B cell (primary cell): ENCODE data around the gene CTNNA2. TPM values are rescaled to one million over a fixed set of nuclear protein-coding genes. Genes with fewer than 3 reads are reported as not detected.

Experiments
- ATAC-seq: fragments of 200-7000 bp; cut with Tn5 transposase; one replicate; pipeline ENCODE4 v1.10.0; 2021; ENCODE audit warnings: low read depth, mild to moderate bottlenecking, moderate number of reproducible peaks, moderate library complexity
- CTCF ChIA-PET: fragments of 350-600 bp; sonication (Branson Sonifier 250); formaldehyde crosslinking; loops from one replicate; lab custom pipeline; 2021; ENCODE audit warnings: antibody characterized with exemption, inconsistent platforms; lab: Charles Lee
- POLR2A ChIA-PET: fragments of 350-600 bp; sonication (Branson Sonifier 250); formaldehyde crosslinking; loops from one replicate; lab custom pipeline; 2021; ENCODE audit warnings: antibody characterized with exemption; lab: Charles Lee
- DNase-seq: peaks from one replicate; pipeline ENCODE4 v3.0.0; 2013
- H2AFZ ChIP-seq: 2 replicates; pipeline ENCODE4 v1.6.1; 2012; ENCODE audit warnings: mild to moderate bottlenecking, low read depth, low read length; ENCODE audit not compliant: insufficient read depth, poor library complexity, severe bottlenecking
- H3K27ac ChIP-seq, 2 donors: 1 replicate in 1 of 2; 2 replicates in 1 of 2; pipeline ENCODE4 v1.5.1; 2012 to 2013; ENCODE audit warnings: low read length in 2 of 2, mild to moderate bottlenecking in 2 of 2, moderate library complexity in 1 of 2
- H3K27me3 ChIP-seq, 4 experiments: fragments of 200-600 bp in 1 of 4; sonication (generic) in 1 of 4; replicated peaks in 1 of 4; 1 replicate in 2 of 4; 2 replicates in 2 of 4; pipeline versions ENCODE4 v1.6.1 to v1.7.0; 2013 to 2016; ENCODE audit warnings: low read length in 3 of 4, mild to moderate bottlenecking in 2 of 4, mixed read lengths in 1 of 4, moderate library complexity in 1 of 4; ENCODE audit not compliant: insufficient read depth in 4 of 4, control insufficient read depth in 3 of 4; ENCODE audit errors: control extremely low read depth in 1 of 4
- H3K36me3 ChIP-seq, 2 experiments: replicated peaks in 1 of 2; 1 replicate in 1 of 2; 2 replicates in 1 of 2; pipeline versions ENCODE4 v1.6.1 to v1.7.1; 2013; ENCODE audit warnings: low read length in 1 of 2; ENCODE audit not compliant: insufficient read depth in 2 of 2, control insufficient read depth in 1 of 2; ENCODE audit errors: control extremely low read depth in 1 of 2, extremely low read depth in 1 of 2
- H3K4me1 ChIP-seq, 2 donors: fragments of 200-600 bp in 1 of 2; sonication (generic) in 1 of 2; 1 replicate in 1 of 2; 2 replicates in 1 of 2; pipeline versions ENCODE4 v1.5.1 to v1.6.1; 2013 to 2017; ENCODE audit warnings: low read length in 2 of 2; ENCODE audit not compliant: control insufficient read depth in 2 of 2, insufficient read depth in 2 of 2
- H3K4me2 ChIP-seq: replicated peaks from 2 replicates; pipeline ENCODE3; 2012; ENCODE audit warnings: mild to moderate bottlenecking, low read depth, low read length; ENCODE audit not compliant: poor library complexity, severe bottlenecking
- H3K4me3 ChIP-seq, 5 experiments: fragments of 200-600 bp in 1 of 5; sonication (generic) in 1 of 5; 1 replicate in 3 of 5; 2 replicates in 2 of 5; pipeline versions ENCODE4 v1.5.1 to v1.7.0; 2011 to 2016; ENCODE audit warnings: low read length in 4 of 5, mild to moderate bottlenecking in 4 of 5, low read depth in 2 of 5, control low read depth in 1 of 5, moderate library complexity in 1 of 5; ENCODE audit not compliant: insufficient read depth in 1 of 5; ENCODE audit errors: control extremely low read depth in 1 of 5, extremely low read depth in 1 of 5
- H3K79me2 ChIP-seq: fragments of 200-600 bp; sonication (generic); one replicate; pipeline ENCODE4 v1.6.0; 2016; ENCODE audit warnings: low read length; ENCODE audit not compliant: control insufficient read depth, insufficient read depth
- H3K9ac ChIP-seq: fragments of 200-600 bp; sonication (generic); 2 replicates; pipeline ENCODE4 v1.6.1; 2017; ENCODE audit warnings: mild to moderate bottlenecking, low read length, moderate library complexity
- H3K9me3 ChIP-seq, 3 donors: one replicate each; pipeline versions ENCODE4 v1.6.1 to v1.7.1; 2013; ENCODE audit warnings: low read length in 2 of 3; ENCODE audit not compliant: control insufficient read depth in 2 of 3, insufficient read depth in 1 of 3; ENCODE audit errors: control extremely low read depth in 1 of 3
- H4K20me1 ChIP-seq: 2 replicates; pipeline ENCODE4 v1.6.0; 2012; ENCODE audit warnings: mild to moderate bottlenecking, low read length; ENCODE audit not compliant: insufficient read depth, control insufficient read depth, poor library complexity, severe bottlenecking
- H3K27ac Mint-ChIP-seq: one replicate; pipeline ENCODE4 v1.8.0; 2021; ENCODE audit warnings: mixed read lengths
- H3K27me3 Mint-ChIP-seq: one replicate; pipeline ENCODE4 v1.8.0; 2021; ENCODE audit warnings: mixed read lengths
- H3K4me1 Mint-ChIP-seq: one replicate; pipeline ENCODE4 v1.8.0; 2021; ENCODE audit warnings: mixed read lengths
- H3K4me3 Mint-ChIP-seq: one replicate; pipeline ENCODE4 v1.8.0; 2021; ENCODE audit warnings: mixed read lengths
- H3K9me3 Mint-ChIP-seq: one replicate; pipeline ENCODE4 v1.8.0; 2022; ENCODE audit warnings: mixed read lengths; ENCODE audit not compliant: insufficient read depth
- CTCF ChIP-seq: fragments of 200-600 bp; IDR thresholded peaks from one replicate; pipeline ENCODE4 v1.8.0; 2022; ENCODE audit warnings: antibody characterized with exemption, mild to moderate bottlenecking
- EZH2 ChIP-seq: IDR thresholded peaks from 2 replicates; pipeline ENCODE4 v1.6.1; 2012; ENCODE audit warnings: borderline replicate concordance, low read depth, mild to moderate bottlenecking, moderate library complexity, low read length; ENCODE audit not compliant: insufficient read depth, poor library complexity, severe bottlenecking
- WGBS: methylation state at CpG from one replicate; pipeline ENCODE4 v1.1.5; 2013; ENCODE audit warnings: missing lambda C conversion rate; ENCODE audit not compliant: insufficient coverage; 5-methylcytosine and 5-hydroxymethylcytosine counted together
- intact Hi-C: fragments of 100-400 bp; cut with micrococcal nuclease; formaldehyde crosslinking; loops from one replicate; pipeline ENCODE4 v1.10.0; 2022
- polyA plus RNA-seq: library from polyadenylated mRNA; depleted of rRNA; stranded (reverse); fragments of >200 nt; gene quantifications from 2 replicates; pipeline ENCODE4 v1.2.3, GENCODE V29; 2012
- total RNA-seq, 2 donors: library from RNA; stranded (reverse); fragments of 120-200 nt in 1 of 2; gene quantifications; 1 replicate in 1 of 2; 2 replicates in 1 of 2; pipeline versions ENCODE4 v1.2.3 to v1.2.4, GENCODE V29; 2013 to 2022

The CTNNA2 gene
- total and polyA plus RNA-seq, 2 donors (not counting 1 experiment from before 2014, with no cell fraction given) = not detected

- H4K20me1 ChIP-seq = no peaks in the 10 kb centered on the region
- Mint-ChIP-seq H3K27me3 (no peaks in the 10 kb centered on the region), H3K9me3 (peaks cover 4% of the 10 kb centered on the region), H3K4me1 (no peaks in the 10 kb centered on the region), H3K27ac (no peak overlapping the region), H3K4me3 (no peak overlapping the region)
- CTCF ChIA-PET = no interaction called here
- TF ChIP-seq EZH2 (no peak), CTCF (no peak)
- ATAC-seq (no peak), DNase-seq (no peak)
- no peaks in the 10 kb centered on the region for H3K36me3 ChIP-seq
- H3K4me3 ChIP-seq = no peak overlapping the region
- WGBS = 84% methylated on average over 3 of the region's 4 CpGs
- H3K9ac ChIP-seq = no peak overlapping the region
- H3K79me2 ChIP-seq = no peaks in the 10 kb centered on the region
- intact Hi-C loops = no loop called here
- no peaks in the 10 kb centered on the region for H3K4me1 ChIP-seq
- no peak overlapping the region for H2AFZ ChIP-seq
- H3K27ac ChIP-seq = no peak overlapping the region
- no peak overlapping the region for H3K4me2 ChIP-seq
- no peaks in the 10 kb centered on the region for H3K9me3 ChIP-seq
- POLR2A ChIA-PET = no interaction called here
- no peaks in the 10 kb centered on the region for H3K27me3 ChIP-seq
Measured at GRCh38 chr2:79982445-79982844, 469.6 kb downstream of the CTNNA2 start.

GRCh38 chr2:79984476-79984875 lies 471.6 kb downstream of the CTNNA2 start:
- H3K9me3 Mint-ChIP-seq = peaks cover 4% of the 10 kb centered on the region
- no peak overlapping the region for H3K9ac ChIP-seq
- H3K9me3 ChIP-seq = no peaks in the 10 kb centered on the region
- H3K27ac ChIP-seq = no peak overlapping the region
- H3K4me3 ChIP-seq = no peak overlapping the region
- no peaks in the 10 kb centered on the region for H3K79me2 ChIP-seq
- ATAC-seq = no peak
- no peak for DNase-seq
- intact Hi-C loops = no loop called here
- no peaks in the 10 kb centered on the region for H3K4me1 ChIP-seq
- H3K27ac Mint-ChIP-seq = no peak overlapping the region
- no peaks in the 10 kb centered on the region for H4K20me1 ChIP-seq
- TF ChIP-seq EZH2 (no peak), CTCF (no peak)
- no peak overlapping the region for H3K4me3 Mint-ChIP-seq
- no peak overlapping the region for H3K4me2 ChIP-seq
- ChIA-PET CTCF (no interaction called here), POLR2A (no interaction called here)
- H3K27me3 Mint-ChIP-seq = no peaks in the 10 kb centered on the region
- WGBS = no CpG with 5 or more reads among the region's 1 CpG
- H2AFZ ChIP-seq = no peak overlapping the region
- no peaks in the 10 kb centered on the region for H3K27me3 ChIP-seq
- no peaks in the 10 kb centered on the region for H3K4me1 Mint-ChIP-seq
- no peaks in the 10 kb centered on the region for H3K36me3 ChIP-seq
